GM19099 (cell line): ENCODE results near the gene RRN3.

Source experiments
- POLR2A ChIP-seq: IDR thresholded peaks from 3 replicates; pipeline ENCODE4 v1.6.1; 2011; ENCODE audit warnings: low read depth; ENCODE audit not compliant: insufficient read length; ENCODE audit errors: extremely low read depth

Gene RRN3

GRCh38 chr16:15046692-15047376, 47.2 kb downstream of the RRN3 start:
- TF ChIP-seq POLR2A = no peak

DNA sequence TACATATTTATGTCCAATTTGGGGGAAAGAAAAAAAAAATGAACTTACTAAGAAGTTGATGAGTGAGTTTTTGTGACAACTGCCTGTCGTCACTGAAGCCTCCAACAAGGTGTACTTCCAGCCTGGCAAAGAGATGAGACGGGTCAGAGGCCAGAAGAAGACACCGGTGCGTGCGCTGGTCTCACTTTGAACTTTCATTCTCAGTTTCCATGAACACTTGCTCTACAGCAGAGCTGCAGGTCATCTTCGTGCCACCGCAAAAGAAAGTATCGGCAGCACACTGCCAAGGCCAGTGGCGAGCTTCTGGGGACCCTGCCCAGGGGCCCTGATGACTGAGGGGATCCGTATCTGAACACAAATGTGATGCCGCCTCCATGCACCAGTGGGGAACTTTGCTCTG, 49.8 kb downstream of the RRN3 start:
- TF ChIP-seq POLR2A = no peak

GRCh38 chr16:15043344-15043743, 50.7 kb downstream of the RRN3 start:
- no peak for TF ChIP-seq POLR2A

DNA sequence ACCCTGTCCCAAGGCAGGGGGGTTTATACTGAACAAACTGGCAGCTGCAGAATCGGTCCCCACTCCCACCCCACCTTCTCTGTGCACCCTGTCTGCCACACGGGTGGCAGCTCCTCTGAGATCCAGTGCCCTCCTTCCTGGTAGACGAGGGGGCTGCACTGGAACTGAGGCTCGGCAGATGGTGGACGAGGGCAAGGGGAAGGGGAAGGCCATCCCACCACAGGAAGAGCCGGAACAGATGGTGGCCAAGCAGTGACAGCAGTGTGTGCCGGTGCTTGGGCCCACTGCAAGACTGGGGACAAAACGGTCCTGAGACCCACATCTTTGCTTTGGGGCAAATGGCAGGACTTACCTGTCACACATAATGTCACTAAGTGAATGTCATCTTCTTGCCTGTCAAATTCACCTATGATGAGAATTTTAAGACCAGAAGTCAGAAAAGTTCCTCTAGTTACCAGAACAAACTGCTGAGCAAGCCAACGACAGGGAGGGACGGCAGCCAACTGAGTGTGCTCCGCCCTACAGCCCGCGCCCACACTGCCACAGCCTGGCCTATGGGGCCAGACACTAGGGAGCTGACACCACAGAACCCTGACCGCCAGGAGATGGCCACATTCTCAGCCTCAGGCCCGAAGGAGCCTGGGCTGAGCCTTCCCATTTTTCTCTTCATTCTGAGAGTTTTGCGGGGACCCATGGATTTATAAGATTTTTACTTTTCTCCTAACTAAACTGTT, 52.6 kb downstream of the RRN3 start:
- no peak for TF ChIP-seq POLR2A

GRCh38 chr16:15038689-15039088, 55.4 kb downstream of the RRN3 start:
- TF ChIP-seq POLR2A = no peak

- TF ChIP-seq POLR2A = no peak
Observed at GRCh38 chr16:15037745-15038144, 56.3 kb downstream of the RRN3 start.

- no peak for TF ChIP-seq POLR2A
Observed at GRCh38 chr16:15037003-15037402, 57.1 kb downstream of the RRN3 start.

DNA sequence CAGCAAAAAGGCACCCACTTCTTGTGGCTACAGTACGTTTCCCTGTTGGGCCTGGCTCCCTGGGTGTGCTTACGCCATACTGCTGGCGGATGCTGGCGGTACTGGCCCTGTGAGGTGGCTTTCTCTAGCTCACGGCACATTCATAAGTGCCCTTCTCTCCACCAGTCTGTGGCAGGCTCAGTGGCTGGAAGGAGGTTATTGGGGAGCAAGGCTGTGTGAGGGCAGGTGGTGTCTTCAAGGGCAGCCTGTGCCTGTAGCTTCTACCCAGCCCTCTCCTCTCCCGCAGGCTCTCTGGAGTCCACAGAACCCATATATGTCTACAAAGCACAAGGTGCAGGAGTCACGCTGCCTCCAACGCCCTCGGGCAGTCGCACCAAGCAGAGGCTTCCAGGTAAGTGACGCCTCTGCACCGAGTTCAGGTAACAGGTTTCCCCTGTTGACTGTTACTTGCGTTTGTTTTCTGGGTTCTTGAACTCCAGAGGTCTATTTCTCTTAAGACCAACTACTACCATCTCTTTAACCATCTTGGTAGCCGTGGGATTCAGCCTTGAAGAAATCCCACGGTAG, 58.8 kb downstream of the RRN3 start:
- TF ChIP-seq POLR2A = no peak

- TF ChIP-seq POLR2A = no peak
Observed at GRCh38 chr16:15034266-15035162, 59.6 kb downstream of the RRN3 start.

GRCh38 chr16:15033309-15033707, 60.8 kb downstream of the RRN3 start:
- TF ChIP-seq POLR2A = no peak

DNA sequence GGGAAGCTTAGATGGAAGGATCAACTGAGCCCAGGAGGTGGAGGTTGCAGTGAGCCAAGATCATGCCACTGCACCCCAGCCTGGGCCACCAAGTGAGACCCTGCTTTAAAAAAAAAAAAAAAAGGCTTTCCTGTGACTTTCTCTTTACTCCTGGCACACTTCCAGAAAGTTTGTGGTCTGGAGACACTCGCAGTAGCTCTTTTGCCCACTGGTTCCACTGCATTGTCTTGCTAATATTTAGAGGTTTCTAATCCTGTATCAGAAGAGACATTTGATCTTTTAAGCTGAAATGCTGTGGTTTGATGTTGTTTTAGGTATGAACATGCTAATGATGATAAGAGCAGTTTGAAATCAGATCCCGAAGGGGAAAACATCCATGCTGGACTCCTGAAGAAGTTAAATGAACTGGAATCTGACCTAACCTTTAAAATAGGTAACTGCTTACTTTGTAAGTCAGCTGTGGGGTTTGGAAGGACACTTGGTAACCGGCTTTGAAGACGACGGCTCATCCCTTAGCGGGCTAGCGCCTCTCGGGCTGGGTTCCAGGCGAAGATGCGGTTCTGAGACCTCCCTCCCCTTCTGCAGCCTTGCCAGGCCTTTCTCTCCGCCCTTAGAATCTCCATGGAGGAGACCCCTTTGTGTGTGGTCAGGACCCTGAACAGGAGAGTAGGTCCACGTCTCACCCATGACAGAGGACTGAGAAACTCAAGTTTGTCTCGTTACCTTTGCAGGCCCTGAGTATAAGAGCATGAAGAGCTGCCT, 61.3 kb downstream of the RRN3 start:
- TF ChIP-seq POLR2A = no peak

- TF ChIP-seq POLR2A = no peak
Observed at GRCh38 chr16:15031586-15031985, 62.5 kb downstream of the RRN3 start.

DNA sequence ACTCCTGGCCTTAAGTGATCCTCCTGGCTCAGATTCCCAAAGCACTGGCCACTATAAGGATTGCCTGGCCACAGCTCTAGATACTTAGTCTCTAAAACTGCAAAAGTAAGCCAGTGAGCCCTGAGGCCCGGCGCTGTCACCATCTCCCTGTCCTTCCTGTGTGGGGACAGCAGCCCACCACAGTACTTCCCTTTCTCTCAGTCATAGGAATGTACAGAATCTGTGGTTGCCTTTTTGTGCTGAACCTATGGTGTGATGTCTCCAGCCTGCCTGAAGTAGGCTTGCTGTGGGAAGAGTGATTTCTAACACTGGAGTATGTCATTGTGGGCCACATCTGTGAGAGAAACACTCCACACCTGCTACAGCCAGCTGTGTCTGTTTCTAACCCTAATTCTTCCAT, 62.9 kb downstream of the RRN3 start:
- TF ChIP-seq POLR2A = no peak
